HG02870 (cell line): ENCODE measurements around the gene CALB2.
"Not testable (repeated sequence)": the region's sequence is repeated elsewhere in the genome, so short reads cannot be mapped to it uniquely, and the experiment has no call there.

ENCODE experiments used
- ATAC-seq: cut with Tn5 transposase; IDR thresholded peaks from one replicate; pipeline ENCODE4 v1.9.1; 2021; ENCODE audit warnings: mild to moderate bottlenecking, moderate library complexity; ENCODE audit not compliant: unreplicated experiment

Gene CALB2

GRCh38 chr16:71352466-71352865, 6.1 kb upstream of the CALB2 start:
- ATAC-seq = no peak

GRCh38 chr16:71352963-71353460, 5.5 kb upstream of the CALB2 start:
- ATAC-seq = no peak

- ATAC-seq = no peak
Observed at GRCh38 chr16:71353736-71354135, 4.8 kb upstream of the CALB2 start.

- ATAC-seq = no peak
Observed at GRCh38 chr16:71354156-71354555, 4.4 kb upstream of the CALB2 start.

- ATAC-seq = no peak
Observed at GRCh38 chr16:71356051-71356740, 2.3 kb upstream of the CALB2 start.

GRCh38 chr16:71356936-71357335, 1.6 kb upstream of the CALB2 start:
- not testable (repeated sequence) for ATAC-seq

GRCh38 chr16:71357681-71358080, 842 bp upstream of the CALB2 start:
- ATAC-seq = no peak

- no peak for ATAC-seq
Observed at GRCh38 chr16:71359431-71359830, 908 bp downstream of the CALB2 start.

GRCh38 chr16:71360378-71360777, 1.9 kb downstream of the CALB2 start:
- no peak for ATAC-seq

GRCh38 chr16:71364133-71364681, 5.7 kb downstream of the CALB2 start:
- no peak for ATAC-seq

GRCh38 chr16:71365021-71365420, 6.5 kb downstream of the CALB2 start:
- no peak for ATAC-seq

- no peak for ATAC-seq
Observed at GRCh38 chr16:71367241-71367976, 8.9 kb downstream of the CALB2 start.

GRCh38 chr16:71368958-71369357, 10.4 kb downstream of the CALB2 start:
- no peak for ATAC-seq

GRCh38 chr16:71369494-71369893, 11.0 kb downstream of the CALB2 start:
- ATAC-seq = no peak

GRCh38 chr16:71371237-71371636, 12.7 kb downstream of the CALB2 start:
- ATAC-seq = no peak

GRCh38 chr16:71373073-71373472, 14.6 kb downstream of the CALB2 start:
- ATAC-seq = no peak

GRCh38 chr16:71376465-71377157, 18.1 kb downstream of the CALB2 start:
- ATAC-seq = no peak

GRCh38 chr16:71379711-71380110, 21.2 kb downstream of the CALB2 start:
- no peak for ATAC-seq

- no peak for ATAC-seq
Observed at GRCh38 chr16:71380831-71381230, 22.3 kb downstream of the CALB2 start.

GRCh38 chr16:71383054-71383773, 24.7 kb downstream of the CALB2 start:
- no peak for ATAC-seq
